ENCODE results near the gene MATN1. TPM values are rescaled to one million over a fixed set of nuclear protein-coding genes. Genes with fewer than 3 reads are reported as not detected.

Gene MATN1
- total RNA-seq, 1 donor from 2014 or later, result not detected

DNA sequence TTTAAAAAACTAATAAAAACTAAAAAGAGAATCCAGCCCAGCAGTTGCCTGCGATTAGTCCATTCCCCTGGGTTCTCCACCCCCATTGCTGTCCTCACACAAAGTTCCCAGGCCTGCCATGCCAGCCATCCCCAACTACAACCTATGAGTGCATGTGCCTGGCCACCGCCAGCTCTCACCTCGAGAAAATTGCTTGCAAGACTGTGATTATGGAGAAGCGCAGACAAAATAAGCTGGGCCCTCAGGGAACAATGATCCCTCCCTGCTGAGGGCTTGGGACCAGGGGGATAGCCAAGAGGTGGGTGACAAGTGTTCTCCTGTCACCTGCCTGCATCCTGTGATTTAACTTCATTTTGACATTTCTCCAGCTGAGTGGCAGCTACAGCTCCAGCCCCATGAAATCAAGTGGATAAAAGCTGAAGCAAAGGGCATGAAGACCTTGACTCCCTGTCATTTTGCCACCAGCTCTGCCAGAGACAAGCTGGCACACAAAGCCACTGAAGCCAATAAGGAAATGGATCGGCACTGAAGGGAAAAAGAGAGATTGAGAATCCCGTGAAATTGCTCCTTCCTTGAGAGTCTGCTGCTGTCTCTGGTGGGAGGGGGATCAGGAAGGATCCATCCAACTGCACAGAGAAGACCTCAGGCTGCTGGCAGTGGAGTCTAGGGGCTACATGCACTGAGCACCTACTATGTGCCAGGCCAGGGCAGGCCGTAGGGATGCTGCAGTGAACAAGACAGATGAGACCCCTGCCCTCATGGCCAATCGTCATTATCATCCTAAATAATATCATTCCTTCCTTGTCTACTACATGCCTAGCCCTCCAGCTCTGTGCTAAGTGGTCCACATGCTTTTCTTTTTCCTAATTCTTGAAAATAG is 40.7 kb downstream of the MATN1 start:
- H3K9me3 ChIP-seq (replicated peaks), result no peaks in the 10 kb centered on the region
- intact Hi-C loops (cut with micrococcal nuclease), result no loop called here
- TF ChIP-seq, protein P1, sequence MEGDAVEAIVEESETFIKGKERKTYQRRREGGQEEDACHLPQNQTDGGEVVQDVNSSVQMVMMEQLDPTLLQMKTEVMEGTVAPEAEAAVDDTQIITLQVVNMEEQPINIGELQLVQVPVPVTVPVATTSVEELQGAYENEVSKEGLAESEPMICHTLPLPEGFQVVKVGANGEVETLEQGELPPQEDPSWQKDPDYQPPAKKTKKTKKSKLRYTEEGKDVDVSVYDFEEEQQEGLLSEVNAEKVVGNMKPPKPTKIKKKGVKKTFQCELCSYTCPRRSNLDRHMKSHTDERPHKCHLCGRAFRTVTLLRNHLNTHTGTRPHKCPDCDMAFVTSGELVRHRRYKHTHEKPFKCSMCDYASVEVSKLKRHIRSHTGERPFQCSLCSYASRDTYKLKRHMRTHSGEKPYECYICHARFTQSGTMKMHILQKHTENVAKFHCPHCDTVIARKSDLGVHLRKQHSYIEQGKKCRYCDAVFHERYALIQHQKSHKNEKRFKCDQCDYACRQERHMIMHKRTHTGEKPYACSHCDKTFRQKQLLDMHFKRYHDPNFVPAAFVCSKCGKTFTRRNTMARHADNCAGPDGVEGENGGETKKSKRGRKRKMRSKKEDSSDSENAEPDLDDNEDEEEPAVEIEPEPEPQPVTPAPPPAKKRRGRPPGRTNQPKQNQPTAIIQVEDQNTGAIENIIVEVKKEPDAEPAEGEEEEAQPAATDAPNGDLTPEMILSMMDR (IDR thresholded peaks at IDR 0.05; ENCODE audit: borderline replicate concordance), result no peak
- peaks cover 90% of the 10 kb centered on the region for H3K27me3 ChIP-seq (ENCODE audit: low read depth)
- no peak for DNase-seq
- H3K4me1 ChIP-seq, result peaks cover 25% of the 10 kb centered on the region
- H3K4me3 ChIP-seq, result no peak overlapping the region
- no peaks in the 10 kb centered on the region for H3K36me3 ChIP-seq
- H3K27ac ChIP-seq (replicated peaks), result peak overlapping the region; percentile 44

DNA sequence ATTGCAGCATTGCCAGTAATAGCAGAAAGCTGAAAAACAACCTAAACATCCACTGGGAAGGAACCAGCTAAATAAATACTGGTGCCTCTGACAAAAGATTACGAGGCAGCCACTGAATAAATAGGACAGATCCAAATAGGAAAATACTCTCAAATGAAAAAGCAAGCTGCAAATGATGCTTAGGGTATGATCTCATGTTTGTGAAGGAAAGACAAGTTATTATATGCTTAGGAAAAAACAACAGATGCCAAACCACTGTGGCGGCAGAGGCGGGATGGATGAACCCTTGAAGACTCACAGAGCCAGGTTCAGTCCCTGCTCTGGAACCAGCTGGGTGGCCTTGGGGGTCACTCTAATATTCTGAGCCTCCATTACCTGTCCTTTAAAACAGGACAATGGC is 41.6 kb downstream of the MATN1 start:
- no peak for DNase-seq

DNA sequence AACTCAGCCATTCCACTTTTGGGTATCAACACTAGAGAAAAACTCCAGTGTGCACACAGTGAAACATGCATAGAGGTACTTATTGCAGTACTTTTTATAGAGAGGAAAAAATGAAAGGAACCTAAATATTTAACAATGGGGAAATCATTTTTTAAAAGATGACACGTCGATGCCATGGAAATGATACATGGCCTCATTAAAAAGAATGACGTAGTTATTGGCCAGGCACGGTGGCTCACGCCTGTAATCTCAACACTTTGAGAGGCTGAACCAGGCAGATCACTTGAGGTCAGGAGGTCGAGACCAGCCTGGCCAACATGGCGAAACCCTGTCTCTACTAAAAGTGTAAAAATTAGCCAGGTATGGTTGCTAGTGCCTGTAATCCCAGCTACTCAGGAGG is 42.5 kb downstream of the MATN1 start:
- TF ChIP-seq, protein P1 (IDR thresholded peaks at IDR 0.05; ENCODE audit: borderline replicate concordance), result no peak
- Histone ChIP-seq H3K9me3 (replicated peaks) (peaks cover 5% of the 10 kb centered on the region), H3K36me3 (no peaks in the 10 kb centered on the region), H3K27ac (replicated peaks) (no peak overlapping the region), H3K27me3 (ENCODE audit: low read depth) (peaks cover 74% of the 10 kb centered on the region), H3K4me3 (no peak overlapping the region), H3K4me1 (peaks cover 25% of the 10 kb centered on the region)
- no peak for DNase-seq
- intact Hi-C loops (cut with micrococcal nuclease), result no loop called here

More for the DNA sequence above, 41.6 kb downstream of the MATN1 start:
- Histone ChIP-seq H3K9me3 (replicated peaks) (no peaks in the 10 kb centered on the region), H3K36me3 (no peaks in the 10 kb centered on the region), H3K4me3 (no peak overlapping the region), H3K27ac (replicated peaks) (no peak overlapping the region), H3K27me3 (ENCODE audit: low read depth) (peaks cover 83% of the 10 kb centered on the region), H3K4me1 (peaks cover 25% of the 10 kb centered on the region)
- intact Hi-C loops (cut with micrococcal nuclease), result no loop called here
- TF ChIP-seq, protein P1 (IDR thresholded peaks at IDR 0.05; ENCODE audit: borderline replicate concordance), result no peak

DNA sequence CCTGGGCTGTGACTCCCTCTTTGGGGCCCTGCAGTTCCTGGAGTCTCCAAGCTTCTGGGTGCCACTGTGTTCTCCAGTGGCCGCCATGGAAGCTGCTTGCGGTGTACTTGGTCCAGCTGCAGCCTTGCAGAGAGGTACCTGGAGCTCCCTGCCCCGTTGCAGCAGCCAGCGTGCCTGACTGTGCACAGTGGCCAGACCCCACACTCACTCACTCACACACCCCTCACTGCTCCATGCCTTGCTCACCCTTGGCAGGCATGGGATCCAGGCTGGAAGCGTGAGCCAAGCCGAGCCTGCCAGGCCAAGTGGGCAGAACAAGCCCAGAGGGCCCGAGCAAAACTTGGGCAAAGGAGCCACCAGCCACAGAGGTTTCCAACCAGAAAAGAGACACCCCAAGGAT is 43.0 kb downstream of the MATN1 start:
- H3K27me3 ChIP-seq (ENCODE audit: low read depth), result peaks cover 70% of the 10 kb centered on the region
- no peaks in the 10 kb centered on the region for H3K36me3 ChIP-seq
- TF ChIP-seq, protein P1 (IDR thresholded peaks at IDR 0.05; ENCODE audit: borderline replicate concordance), result no peak
- no peak overlapping the region for H3K4me3 ChIP-seq
- peaks cover 25% of the 10 kb centered on the region for H3K4me1 ChIP-seq
- peaks cover 8% of the 10 kb centered on the region for H3K9me3 ChIP-seq (replicated peaks)
- H3K27ac ChIP-seq (replicated peaks), result no peak overlapping the region
- intact Hi-C loops (cut with micrococcal nuclease), result no loop called here
- no peak for DNase-seq

DNA sequence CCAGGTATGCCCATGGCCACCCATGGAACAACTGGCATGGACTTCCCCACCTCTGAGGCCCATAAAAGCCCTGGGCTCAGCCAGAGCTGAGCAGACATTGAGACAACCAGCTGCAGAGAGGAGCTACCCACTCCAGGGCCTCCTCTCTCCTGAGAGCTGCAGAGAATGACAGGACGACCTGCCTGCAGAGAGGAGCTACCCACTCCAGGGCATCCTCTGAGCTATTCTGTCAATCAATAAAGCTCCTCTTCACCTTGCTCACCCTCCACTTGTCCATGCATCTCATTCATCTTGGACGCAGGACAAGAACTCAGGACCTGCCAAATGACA is 43.4 kb downstream of the MATN1 start:
- no peak for DNase-seq
- TF ChIP-seq, protein P1 (IDR thresholded peaks at IDR 0.05; ENCODE audit: borderline replicate concordance), result no peak
- Histone ChIP-seq H3K4me3 (no peak overlapping the region), H3K27ac (replicated peaks) (no peak overlapping the region), H3K36me3 (no peaks in the 10 kb centered on the region), H3K4me1 (peaks cover 25% of the 10 kb centered on the region), H3K9me3 (replicated peaks) (peaks cover 8% of the 10 kb centered on the region), H3K27me3 (ENCODE audit: low read depth) (peaks cover 65% of the 10 kb centered on the region)
- intact Hi-C loops (cut with micrococcal nuclease), result no loop called here

All from left ventricle myocardium inferior (tissue), 1 donor.